WTC11 (cell line): ENCODE measurements around the gene TRMT11.

Experiments
- CTCF ChIP-seq: fragments of 200-600 bp; IDR thresholded peaks from 2 replicates; pipeline ENCODE4 v1.8.0; 2022; ENCODE audit warnings: antibody characterized with exemption
- MYBL2 ChIP-seq: sonication (generic); formaldehyde crosslinking; IDR thresholded peaks from 2 replicates; pipeline ENCODE4 v1.8.1; 2023; ENCODE audit warnings: mild to moderate bottlenecking, moderate library complexity, missing genetic modification reagents
- ZNF281 ChIP-seq: sonication (generic); formaldehyde crosslinking; IDR thresholded peaks from 2 replicates; pipeline ENCODE4 v1.8.0; 2023; ENCODE audit warnings: mild to moderate bottlenecking, missing genetic modification reagents
- TF ChIP-seq, protein P1 (sequence below): sonication (generic); formaldehyde crosslinking; IDR thresholded peaks from 2 replicates; pipeline ENCODE4 v1.8.1; 2023; ENCODE audit warnings: mild to moderate bottlenecking, missing genetic modification reagents, moderate library complexity

- TF ChIP-seq, protein P1, sequence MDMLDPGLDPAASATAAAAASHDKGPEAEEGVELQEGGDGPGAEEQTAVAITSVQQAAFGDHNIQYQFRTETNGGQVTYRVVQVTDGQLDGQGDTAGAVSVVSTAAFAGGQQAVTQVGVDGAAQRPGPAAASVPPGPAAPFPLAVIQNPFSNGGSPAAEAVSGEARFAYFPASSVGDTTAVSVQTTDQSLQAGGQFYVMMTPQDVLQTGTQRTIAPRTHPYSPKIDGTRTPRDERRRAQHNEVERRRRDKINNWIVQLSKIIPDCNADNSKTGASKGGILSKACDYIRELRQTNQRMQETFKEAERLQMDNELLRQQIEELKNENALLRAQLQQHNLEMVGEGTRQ: no peak
- TF ChIP-seq CTCF: no peak
- no peak for TF ChIP-seq ZNF281 (CRISPR knock-in tag)
- TF ChIP-seq MYBL2 (CRISPR knock-in tag): no peak
These were observed 3.3 kb downstream of the TRMT11 start for GRCh38 chr6:125989631-125990030.
